MCF 10A (cell line): ENCODE results near the gene WNT7A. TPM values are rescaled to one million over a fixed set of nuclear protein-coding genes. Genes with fewer than 3 reads are reported as not detected.

ENCODE experiments used
- BruUV-seq: library from RNA; stranded (reverse); fragments of 400-500 nt; replicated peaks from 2 replicates; lab custom pipeline; 2021; lab: Mats Ljungman, UMichigan
- CTCF ChIA-PET: fragments of 300-600 bp; sonication (Branson Sonifier 250); formaldehyde crosslinking; extraction: SDS; loops from one replicate; lab custom pipeline; 2021; ENCODE audit warnings: antibody characterized with exemption, inconsistent platforms; lab: Yijun Ruan, JAX
- POLR2A ChIA-PET: fragments of 300-600, 350-650 bp; sonication (Branson Sonifier 250); formaldehyde crosslinking; extraction: SDS; loops from one replicate; lab custom pipeline; 2020; ENCODE audit warnings: antibody characterized with exemption, inconsistent platforms; lab: Yijun Ruan, JAX
- DNase-seq: peaks from one replicate; pipeline ENCODE4 v3.0.0-alpha.2; 2018; ENCODE audit not compliant: unreplicated experiment
- H3K27ac Mint-ChIP-seq: one replicate; pipeline ENCODE4 v1.8.0; 2022; ENCODE audit warnings: mild to moderate bottlenecking, low read depth, mixed read lengths; ENCODE audit not compliant: unreplicated experiment
- H3K27me3 Mint-ChIP-seq: one replicate; pipeline ENCODE4 v1.8.0; 2022; ENCODE audit warnings: mixed read lengths; ENCODE audit not compliant: insufficient read depth, unreplicated experiment
- H3K36me3 Mint-ChIP-seq: one replicate; pipeline ENCODE4 v1.8.0; 2022; ENCODE audit warnings: mild to moderate bottlenecking, moderate library complexity, mixed read lengths; ENCODE audit not compliant: insufficient read depth, unreplicated experiment
- H3K4me1 Mint-ChIP-seq: one replicate; pipeline ENCODE4 v1.8.0; 2022; ENCODE audit warnings: mixed read lengths; ENCODE audit not compliant: insufficient read depth, unreplicated experiment
- H3K4me3 Mint-ChIP-seq: one replicate; pipeline ENCODE4 v1.8.0; 2022; ENCODE audit warnings: mild to moderate bottlenecking, moderate library complexity, mixed read lengths; ENCODE audit not compliant: unreplicated experiment
- H3K9me3 Mint-ChIP-seq: one replicate; pipeline ENCODE4 v1.8.0; 2022; ENCODE audit warnings: mixed read lengths; ENCODE audit not compliant: unreplicated experiment
- CTCF ChIP-seq: fragments of 200-600 bp; IDR thresholded peaks from one replicate; pipeline ENCODE4 v1.8.0; 2022; ENCODE audit warnings: antibody characterized with exemption, mild to moderate bottlenecking; ENCODE audit not compliant: unreplicated experiment
- intact Hi-C: fragments of 100-400 bp; cut with micrococcal nuclease; formaldehyde crosslinking; loops from 2 replicates; pipeline ENCODE4 v1.14.1; 2022
- total RNA-seq: library from RNA; stranded (reverse); gene quantifications from 2 replicates; pipeline ENCODE4 v1.2.3, GENCODE V29; 2022

The WNT7A gene
- total RNA-seq, 1 experiment from 2014 or later: 0.47 TPM

- intact Hi-C loops: no loop called here
- no peak overlapping the region for H3K4me3 Mint-ChIP-seq
- no TSS peak for BruUV-seq
- CTCF ChIA-PET: interaction anchor here (0.6 to 1.3 kb wide), 4 partner anchors 11 to 1141 kb away, joined by 3 to 4 read pairs (median 3); no protein-coding TSS in a partner anchor
- H3K27me3 Mint-ChIP-seq: no peaks in the 10 kb centered on the region
- POLR2A ChIA-PET: interaction anchor here (0.6 to 0.9 kb wide), 4 partner anchors 114 to 839 kb away, joined by 3 read pairs; no protein-coding TSS in a partner anchor
- no peaks in the 10 kb centered on the region for H3K9me3 Mint-ChIP-seq
- no peak for TF ChIP-seq CTCF
- peak overlapping the region; percentile 53 for H3K27ac Mint-ChIP-seq
- peak; percentile 86 for DNase-seq
- H3K36me3 Mint-ChIP-seq: peaks cover 6% of the 10 kb centered on the region
- peaks cover 40% of the 10 kb centered on the region for H3K4me1 Mint-ChIP-seq
These were observed 25.9 kb downstream of the WNT7A start for GRCh38 chr3:13853978-13854296.

GRCh38 chr3:13853256-13853977 is 26.5 kb downstream of the WNT7A start:
- TF ChIP-seq CTCF: no peak
- BruUV-seq: no TSS peak
- DNase-seq: no peak
- Mint-ChIP-seq H3K9me3 (no peaks in the 10 kb centered on the region), H3K4me1 (peaks cover 43% of the 10 kb centered on the region), H3K27me3 (no peaks in the 10 kb centered on the region), H3K4me3 (no peak overlapping the region), H3K27ac (peak overlapping the region; percentile 53), H3K36me3 (peaks cover 6% of the 10 kb centered on the region)
- POLR2A ChIA-PET: interaction anchor here (0.6 to 0.9 kb wide), 5 partner anchors 24 to 838 kb away, joined by 3 to 4 read pairs (median 3); no protein-coding TSS in a partner anchor
- CTCF ChIA-PET: interaction anchor here (0.6 to 1.3 kb wide), 4 partner anchors 12 to 1141 kb away, joined by 3 to 4 read pairs (median 3); no protein-coding TSS in a partner anchor
- intact Hi-C loops: no loop called here

GRCh38 chr3:13852638-13853009 is 27.2 kb downstream of the WNT7A start:
- CTCF ChIA-PET: interaction anchor here (0.6 kb wide), 1 partner anchor 554 kb away, joined by 5 read pairs; no protein-coding TSS in a partner anchor
- peak overlapping the region; percentile 53 for H3K27ac Mint-ChIP-seq
- no peaks in the 10 kb centered on the region for H3K27me3 Mint-ChIP-seq
- H3K36me3 Mint-ChIP-seq: peaks cover 6% of the 10 kb centered on the region
- no peak overlapping the region for H3K4me3 Mint-ChIP-seq
- peaks cover 43% of the 10 kb centered on the region for H3K4me1 Mint-ChIP-seq
- intact Hi-C loops: no loop called here
- POLR2A ChIA-PET: interaction anchor here (0.6 to 0.8 kb wide), 2 partner anchors 24 to 115 kb away, joined by 3 to 4 read pairs; no protein-coding TSS in a partner anchor
- BruUV-seq: no TSS peak
- peak; percentile 63 for DNase-seq
- TF ChIP-seq CTCF: no peak
- no peaks in the 10 kb centered on the region for H3K9me3 Mint-ChIP-seq

- H3K9me3 Mint-ChIP-seq: no peaks in the 10 kb centered on the region
- no TSS peak for BruUV-seq
- peaks cover 4% of the 10 kb centered on the region for H3K36me3 Mint-ChIP-seq
- H3K27me3 Mint-ChIP-seq: no peaks in the 10 kb centered on the region
- DNase-seq: peak; percentile 64
- intact Hi-C loops: no loop called here
- peaks cover 43% of the 10 kb centered on the region for H3K4me1 Mint-ChIP-seq
- ChIA-PET CTCF (interaction anchor here (0.6 kb wide), 1 partner anchor 553 kb away, joined by 5 read pairs; no protein-coding TSS in a partner anchor), POLR2A (interaction anchor here (0.6 to 0.8 kb wide), 2 partner anchors 25 to 115 kb away, joined by 3 to 4 read pairs; no protein-coding TSS in a partner anchor)
- H3K27ac Mint-ChIP-seq: peak overlapping the region; percentile 85
- H3K4me3 Mint-ChIP-seq: no peak overlapping the region
- no peak for TF ChIP-seq CTCF
These were observed 27.8 kb downstream of the WNT7A start for GRCh38 chr3:13851997-13852637.
